WTC11 (cell line): Measurements from ENCODE around the gene GAB2. TPM values are rescaled to one million over a fixed set of nuclear protein-coding genes. Genes with fewer than 3 reads are reported as not detected.

Experiments
- ATAC-seq: fragments of 200-7000 bp; cut with Tn5 transposase; 2 replicates; pipeline ENCODE4 v1.10.0; 2021; ENCODE audit warnings: mild to moderate bottlenecking, moderate library complexity
- CTCF ChIA-PET: fragments of 300-600 bp; sonication (Branson Sonifier 250); formaldehyde crosslinking; loops from one replicate; lab custom pipeline; 2021; ENCODE audit warnings: antibody characterized with exemption; lab: Charles Lee
- POLR2A ChIA-PET: fragments of 350-600 bp; sonication (Branson Sonifier 250); formaldehyde crosslinking; loops from one replicate; lab custom pipeline; 2021; ENCODE audit warnings: antibody characterized with exemption; lab: Charles Lee
- DNase-seq: peaks from one replicate; pipeline ENCODE4 v3.0.0; 2021; ENCODE audit warnings: low spot score
- H3K27ac Mint-ChIP-seq: 2 replicates; pipeline ENCODE4 v1.8.0; 2021; ENCODE audit warnings: mixed read lengths
- H3K27me3 Mint-ChIP-seq: 2 replicates; pipeline ENCODE4 v1.8.0; 2021; ENCODE audit warnings: low read depth, mild to moderate bottlenecking, moderate library complexity, mixed read lengths
- H3K36me3 Mint-ChIP-seq: 2 replicates; pipeline ENCODE4 v1.8.0; 2021; ENCODE audit warnings: mixed read lengths
- H3K4me1 Mint-ChIP-seq: 2 replicates; pipeline ENCODE4 v1.8.0; 2022; ENCODE audit warnings: mixed read lengths
- H3K4me3 Mint-ChIP-seq: 2 replicates; pipeline ENCODE4 v1.8.0; 2021; ENCODE audit warnings: mild to moderate bottlenecking, moderate library complexity, mixed read lengths
- H3K9me3 Mint-ChIP-seq: 2 replicates; pipeline ENCODE4 v1.8.0; 2021; ENCODE audit warnings: mixed read lengths
- CBFB ChIP-seq: sonication (generic); formaldehyde crosslinking; IDR thresholded peaks from 2 replicates; pipeline ENCODE4 v1.8.1; 2022; ENCODE audit warnings: mild to moderate bottlenecking, low read depth, missing genetic modification reagents
- KAT7 ChIP-seq: sonication (generic); formaldehyde crosslinking; IDR thresholded peaks from 2 replicates; pipeline ENCODE4 v1.8.1; 2023; ENCODE audit warnings: missing genetic modification reagents, mild to moderate bottlenecking, borderline replicate concordance
- SMAD3 ChIP-seq: sonication (generic); formaldehyde crosslinking; IDR thresholded peaks from 2 replicates; pipeline ENCODE4 v1.8.0; 2022; ENCODE audit warnings: missing genetic modification reagents, mild to moderate bottlenecking, borderline replicate concordance
- TCF7 ChIP-seq: sonication (generic); formaldehyde crosslinking; IDR thresholded peaks from 2 replicates; pipeline ENCODE4 v1.8.0; 2022; ENCODE audit warnings: mild to moderate bottlenecking, low read depth, missing genetic modification reagents, moderate library complexity
- TEAD1 ChIP-seq: sonication (generic); formaldehyde crosslinking; IDR thresholded peaks from 2 replicates; pipeline ENCODE4 v1.8.0; 2022; ENCODE audit warnings: mild to moderate bottlenecking, missing genetic modification reagents
- ZBTB21 ChIP-seq: sonication (generic); formaldehyde crosslinking; IDR thresholded peaks from 2 replicates; pipeline ENCODE4 v1.8.1; 2023; ENCODE audit warnings: mild to moderate bottlenecking, missing genetic modification reagents, borderline replicate concordance
- ZNF138 ChIP-seq: sonication (generic); formaldehyde crosslinking; conservative IDR thresholded peaks from 2 replicates; pipeline ENCODE4 v1.8.1; 2022; ENCODE audit warnings: mild to moderate bottlenecking, moderate library complexity, missing genetic modification reagents
- ZNF317 ChIP-seq: sonication (generic); formaldehyde crosslinking; IDR thresholded peaks from 2 replicates; pipeline ENCODE4 v1.8.1; 2023; ENCODE audit warnings: low read depth, mild to moderate bottlenecking, moderate library complexity, missing genetic modification reagents, borderline replicate concordance
- total RNA-seq: library from RNA; stranded (reverse); gene quantifications from 3 replicates; pipeline ENCODE4 v1.2.3, GENCODE V29; 2021
- TF ChIP-seq, protein P1 (sequence below): sonication (generic); formaldehyde crosslinking; IDR thresholded peaks from 2 replicates; pipeline ENCODE4 v1.8.0; 2022; ENCODE audit warnings: mild to moderate bottlenecking, missing genetic modification reagents
- TF ChIP-seq, protein P2 (sequence below): sonication (generic); formaldehyde crosslinking; IDR thresholded peaks from 2 replicates; pipeline ENCODE4 v1.8.1; 2023; ENCODE audit warnings: mild to moderate bottlenecking, missing genetic modification reagents
- TF ChIP-seq, protein P3 (sequence below): fragments of 250-450 bp; sonication (Bioruptor Pico); conservative IDR thresholded peaks from 2 replicates; pipeline ENCODE4 v1.9.0; 2021; ENCODE audit warnings: mild to moderate bottlenecking
- TF ChIP-seq, protein P4 (sequence below): sonication (generic); formaldehyde crosslinking; IDR thresholded peaks from 2 replicates; pipeline ENCODE4 v1.8.1; 2022; ENCODE audit warnings: mild to moderate bottlenecking, moderate library complexity, missing genetic modification reagents
- TF ChIP-seq, protein P5 (sequence below): fragments of 250-450 bp; sonication (Bioruptor Pico); IDR thresholded peaks from 2 replicates; pipeline ENCODE4 v1.9.0; 2021; ENCODE audit warnings: mild to moderate bottlenecking
- TF ChIP-seq, protein P6 (sequence below): sonication (generic); formaldehyde crosslinking; conservative IDR thresholded peaks from 2 replicates; pipeline ENCODE4 v1.8.1; 2023; ENCODE audit warnings: mild to moderate bottlenecking, low read depth, missing genetic modification reagents, moderate library complexity

The GAB2 gene
- total RNA-seq, 1 experiment from 2014 or later, result 10.6 TPM

DNA sequence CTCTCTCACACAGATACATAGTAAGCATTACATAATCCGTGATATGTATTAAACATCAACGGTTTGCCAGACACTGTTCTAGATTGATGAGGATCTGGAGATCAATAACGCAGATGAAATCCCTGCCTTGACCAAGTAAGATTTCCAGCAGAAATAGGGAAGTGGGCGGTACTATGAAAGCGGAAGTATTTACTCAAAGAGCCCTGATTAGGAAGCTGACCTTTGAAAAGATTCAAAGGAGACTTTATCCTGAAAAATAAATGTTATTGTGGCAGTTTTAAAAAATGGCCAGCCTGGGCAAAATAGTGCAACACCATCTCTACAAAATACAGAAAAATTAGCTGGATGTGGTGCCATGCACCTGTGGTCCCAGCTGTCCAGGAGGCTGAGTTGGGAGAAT lies 26.8 kb downstream of the GAB2 start (continued):
- TF ChIP-seq, protein P1, sequence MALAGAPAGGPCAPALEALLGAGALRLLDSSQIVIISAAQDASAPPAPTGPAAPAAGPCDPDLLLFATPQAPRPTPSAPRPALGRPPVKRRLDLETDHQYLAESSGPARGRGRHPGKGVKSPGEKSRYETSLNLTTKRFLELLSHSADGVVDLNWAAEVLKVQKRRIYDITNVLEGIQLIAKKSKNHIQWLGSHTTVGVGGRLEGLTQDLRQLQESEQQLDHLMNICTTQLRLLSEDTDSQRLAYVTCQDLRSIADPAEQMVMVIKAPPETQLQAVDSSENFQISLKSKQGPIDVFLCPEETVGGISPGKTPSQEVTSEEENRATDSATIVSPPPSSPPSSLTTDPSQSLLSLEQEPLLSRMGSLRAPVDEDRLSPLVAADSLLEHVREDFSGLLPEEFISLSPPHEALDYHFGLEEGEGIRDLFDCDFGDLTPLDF, result no peak
- TF ChIP-seq, protein P2, sequence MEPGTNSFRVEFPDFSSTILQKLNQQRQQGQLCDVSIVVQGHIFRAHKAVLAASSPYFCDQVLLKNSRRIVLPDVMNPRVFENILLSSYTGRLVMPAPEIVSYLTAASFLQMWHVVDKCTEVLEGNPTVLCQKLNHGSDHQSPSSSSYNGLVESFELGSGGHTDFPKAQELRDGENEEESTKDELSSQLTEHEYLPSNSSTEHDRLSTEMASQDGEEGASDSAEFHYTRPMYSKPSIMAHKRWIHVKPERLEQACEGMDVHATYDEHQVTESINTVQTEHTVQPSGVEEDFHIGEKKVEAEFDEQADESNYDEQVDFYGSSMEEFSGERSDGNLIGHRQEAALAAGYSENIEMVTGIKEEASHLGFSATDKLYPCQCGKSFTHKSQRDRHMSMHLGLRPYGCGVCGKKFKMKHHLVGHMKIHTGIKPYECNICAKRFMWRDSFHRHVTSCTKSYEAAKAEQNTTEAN, result no peak
- TF ChIP-seq ZBTB21 (CRISPR knock-in tag) (no peak), SMAD3 (CRISPR knock-in tag) (no peak), ZNF138 (CRISPR knock-in tag) (no peak), CBFB (CRISPR knock-in tag) (no peak), ZNF317 (CRISPR knock-in tag) (no peak), TEAD1 (CRISPR knock-in tag) (no peak)
- TF ChIP-seq, protein P3, sequence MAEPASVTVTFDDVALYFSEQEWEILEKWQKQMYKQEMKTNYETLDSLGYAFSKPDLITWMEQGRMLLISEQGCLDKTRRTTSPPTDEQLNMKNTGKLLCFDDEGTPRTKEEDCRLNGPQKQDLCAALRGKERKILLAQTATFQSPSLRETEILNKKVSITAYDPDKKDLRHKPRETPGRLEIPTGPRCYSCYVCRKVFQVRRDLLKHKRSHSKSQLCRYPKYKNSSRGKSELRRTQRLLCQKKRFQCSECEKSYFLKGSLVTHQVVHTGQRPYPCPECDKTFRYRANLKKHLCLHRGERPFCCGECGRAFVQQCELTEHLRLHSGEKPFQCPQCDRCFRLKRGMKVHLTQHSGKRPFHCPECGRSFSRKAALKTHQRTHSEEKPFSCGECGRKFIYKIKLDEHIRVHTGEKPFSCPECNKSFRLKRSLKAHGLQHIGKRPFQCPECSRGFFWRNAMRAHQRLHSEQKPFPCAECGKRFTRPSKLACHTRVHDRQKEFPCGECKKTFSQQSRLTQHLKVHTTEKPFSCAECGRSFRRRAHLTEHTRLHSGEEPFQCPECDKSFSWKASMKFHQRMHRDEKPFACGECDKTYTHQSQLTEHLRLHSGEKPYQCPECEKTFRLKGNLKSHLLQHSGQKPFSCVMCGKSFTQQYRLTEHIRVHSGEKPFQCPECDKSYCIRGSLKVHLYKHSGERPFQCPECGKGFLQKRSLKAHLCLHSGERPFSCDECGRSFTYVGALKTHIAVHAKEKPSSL, result no peak

DNA sequence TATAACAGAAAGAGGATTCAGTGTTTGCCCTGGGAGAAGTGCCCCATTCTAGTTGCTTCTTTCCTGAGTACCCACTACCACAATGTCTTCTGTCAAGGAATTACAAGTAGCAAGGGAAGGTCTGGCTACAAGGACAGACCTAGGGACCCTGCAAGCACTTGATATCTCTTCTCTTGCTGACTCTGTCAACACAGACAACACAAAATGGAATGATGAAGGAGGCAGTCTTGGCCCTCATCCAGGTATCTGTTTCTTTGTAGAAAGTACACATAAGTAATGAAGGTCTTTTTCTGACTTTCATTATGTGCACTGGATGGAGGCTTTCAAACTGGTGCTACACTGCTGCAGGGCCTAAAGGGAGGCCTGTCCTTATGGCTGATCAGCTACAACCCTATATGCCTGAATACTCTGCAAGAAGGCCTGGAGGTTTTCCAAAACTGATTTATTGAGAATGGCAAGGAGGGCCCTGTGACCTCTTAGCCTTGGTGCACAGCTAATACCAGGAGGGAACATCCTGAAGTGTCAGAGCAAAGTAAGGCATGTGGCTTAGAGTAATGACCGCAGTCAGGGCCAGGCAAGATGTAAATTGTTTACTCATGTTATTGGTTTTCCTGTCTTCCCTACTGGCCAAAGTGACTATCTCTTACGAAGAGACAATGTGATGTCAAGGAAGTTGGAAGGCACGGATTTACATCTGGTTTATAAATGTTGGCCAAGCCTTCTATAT lies 31.2 kb downstream of the GAB2 start:
- CTCF ChIA-PET, result no interaction called here
- H3K9me3 Mint-ChIP-seq, result peaks cover 28% of the 10 kb centered on the region
- TF ChIP-seq, protein P4, sequence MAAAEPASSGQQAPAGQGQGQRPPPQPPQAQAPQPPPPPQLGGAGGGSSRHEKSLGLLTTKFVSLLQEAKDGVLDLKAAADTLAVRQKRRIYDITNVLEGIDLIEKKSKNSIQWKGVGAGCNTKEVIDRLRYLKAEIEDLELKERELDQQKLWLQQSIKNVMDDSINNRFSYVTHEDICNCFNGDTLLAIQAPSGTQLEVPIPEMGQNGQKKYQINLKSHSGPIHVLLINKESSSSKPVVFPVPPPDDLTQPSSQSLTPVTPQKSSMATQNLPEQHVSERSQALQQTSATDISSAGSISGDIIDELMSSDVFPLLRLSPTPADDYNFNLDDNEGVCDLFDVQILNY, result no peak
- TF ChIP-seq KAT7 (CRISPR knock-in tag) (no peak), TCF7 (CRISPR knock-in tag) (no peak)
- TF ChIP-seq, protein P5, sequence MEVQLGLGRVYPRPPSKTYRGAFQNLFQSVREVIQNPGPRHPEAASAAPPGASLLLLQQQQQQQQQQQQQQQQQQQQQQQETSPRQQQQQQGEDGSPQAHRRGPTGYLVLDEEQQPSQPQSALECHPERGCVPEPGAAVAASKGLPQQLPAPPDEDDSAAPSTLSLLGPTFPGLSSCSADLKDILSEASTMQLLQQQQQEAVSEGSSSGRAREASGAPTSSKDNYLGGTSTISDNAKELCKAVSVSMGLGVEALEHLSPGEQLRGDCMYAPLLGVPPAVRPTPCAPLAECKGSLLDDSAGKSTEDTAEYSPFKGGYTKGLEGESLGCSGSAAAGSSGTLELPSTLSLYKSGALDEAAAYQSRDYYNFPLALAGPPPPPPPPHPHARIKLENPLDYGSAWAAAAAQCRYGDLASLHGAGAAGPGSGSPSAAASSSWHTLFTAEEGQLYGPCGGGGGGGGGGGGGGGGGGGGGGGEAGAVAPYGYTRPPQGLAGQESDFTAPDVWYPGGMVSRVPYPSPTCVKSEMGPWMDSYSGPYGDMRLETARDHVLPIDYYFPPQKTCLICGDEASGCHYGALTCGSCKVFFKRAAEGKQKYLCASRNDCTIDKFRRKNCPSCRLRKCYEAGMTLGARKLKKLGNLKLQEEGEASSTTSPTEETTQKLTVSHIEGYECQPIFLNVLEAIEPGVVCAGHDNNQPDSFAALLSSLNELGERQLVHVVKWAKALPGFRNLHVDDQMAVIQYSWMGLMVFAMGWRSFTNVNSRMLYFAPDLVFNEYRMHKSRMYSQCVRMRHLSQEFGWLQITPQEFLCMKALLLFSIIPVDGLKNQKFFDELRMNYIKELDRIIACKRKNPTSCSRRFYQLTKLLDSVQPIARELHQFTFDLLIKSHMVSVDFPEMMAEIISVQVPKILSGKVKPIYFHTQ (CRISPR knock-in tag), result no peak
- TF ChIP-seq, protein P6, sequence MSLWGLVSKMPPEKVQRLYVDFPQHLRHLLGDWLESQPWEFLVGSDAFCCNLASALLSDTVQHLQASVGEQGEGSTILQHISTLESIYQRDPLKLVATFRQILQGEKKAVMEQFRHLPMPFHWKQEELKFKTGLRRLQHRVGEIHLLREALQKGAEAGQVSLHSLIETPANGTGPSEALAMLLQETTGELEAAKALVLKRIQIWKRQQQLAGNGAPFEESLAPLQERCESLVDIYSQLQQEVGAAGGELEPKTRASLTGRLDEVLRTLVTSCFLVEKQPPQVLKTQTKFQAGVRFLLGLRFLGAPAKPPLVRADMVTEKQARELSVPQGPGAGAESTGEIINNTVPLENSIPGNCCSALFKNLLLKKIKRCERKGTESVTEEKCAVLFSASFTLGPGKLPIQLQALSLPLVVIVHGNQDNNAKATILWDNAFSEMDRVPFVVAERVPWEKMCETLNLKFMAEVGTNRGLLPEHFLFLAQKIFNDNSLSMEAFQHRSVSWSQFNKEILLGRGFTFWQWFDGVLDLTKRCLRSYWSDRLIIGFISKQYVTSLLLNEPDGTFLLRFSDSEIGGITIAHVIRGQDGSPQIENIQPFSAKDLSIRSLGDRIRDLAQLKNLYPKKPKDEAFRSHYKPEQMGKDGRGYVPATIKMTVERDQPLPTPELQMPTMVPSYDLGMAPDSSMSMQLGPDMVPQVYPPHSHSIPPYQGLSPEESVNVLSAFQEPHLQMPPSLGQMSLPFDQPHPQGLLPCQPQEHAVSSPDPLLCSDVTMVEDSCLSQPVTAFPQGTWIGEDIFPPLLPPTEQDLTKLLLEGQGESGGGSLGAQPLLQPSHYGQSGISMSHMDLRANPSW (CRISPR knock-in tag), result no peak
- TF ChIP-seq, all 79 proteins: peak for 0
- ATAC-seq, result no peak
- POLR2A ChIA-PET, result no interaction called here
- Mint-ChIP-seq H3K27ac (no peak overlapping the region), H3K27me3 (no peaks in the 10 kb centered on the region), H3K36me3 (peaks cover 7% of the 10 kb centered on the region), H3K4me1 (peaks cover 7% of the 10 kb centered on the region), H3K4me3 (no peak overlapping the region)
- no peak for DNase-seq
